H1 (cell line): ENCODE results near the gene TBC1D17. TPM values are rescaled to one million over a fixed set of nuclear protein-coding genes. Genes with fewer than 3 reads are reported as not detected.

Experiments
- CTCF ChIA-PET: fragments of 300-600 bp; sonication (Branson Sonifier 250); formaldehyde crosslinking; loops from one replicate; lab custom pipeline; 2021; ENCODE audit not compliant: partially characterized antibody; lab: Charles Lee
- POLR2A ChIA-PET: fragments of 300-600 bp; sonication (Branson Sonifier 250); formaldehyde crosslinking; loops from one replicate; lab custom pipeline; 2021; ENCODE audit warnings: inconsistent platforms; ENCODE audit not compliant: partially characterized antibody; lab: Charles Lee
- DNase-seq, 2 experiments: peaks; one replicate each; pipeline versions ENCODE4 v3.0.0 to v3.0.0-alpha.2; 2010 to 2022; ENCODE audit warnings: low spot score in 2 of 2, low read depth in 1 of 2, mixed read lengths in 1 of 2
- FAIRE-seq: peaks from 2 replicates; lab custom pipeline; 2011; peaks lifted over from hg19 to GRCh38; lab: Jason Lieb, UNC
- H2AFZ ChIP-seq: 2 replicates; pipeline ENCODE4 v1.8.1; 2012; ENCODE audit warnings: low read length, inconsistent platforms
- H2AK5ac ChIP-seq: 2 replicates; pipeline ENCODE4 v1.6.1; 2013; ENCODE audit warnings: low read depth, low read length
- H2BK120ac ChIP-seq: replicated peaks from 2 replicates; pipeline ENCODE3; 2013; ENCODE audit warnings: low read depth, low read length, inconsistent platforms
- H2BK12ac ChIP-seq: 2 replicates; pipeline ENCODE4 v1.6.1; 2013; ENCODE audit warnings: low read depth, low read length
- H2BK15ac ChIP-seq: 2 replicates; pipeline ENCODE4 v1.6.1; 2013; ENCODE audit warnings: low read length
- H2BK20ac ChIP-seq: 2 replicates; pipeline ENCODE4 v1.6.1; 2013; ENCODE audit warnings: low read length
- H2BK5ac ChIP-seq: 2 replicates; pipeline ENCODE4 v1.6.1; 2013; ENCODE audit warnings: low read depth, low read length
- H3K14ac ChIP-seq: 2 replicates; pipeline ENCODE4 v1.6.1; 2013; ENCODE audit warnings: inconsistent platforms; ENCODE audit not compliant: insufficient read length
- H3K18ac ChIP-seq: 2 replicates; pipeline ENCODE4 v1.6.1; 2013; ENCODE audit warnings: low read length; ENCODE audit errors: extremely low read depth
- H3K23ac ChIP-seq: 2 replicates; pipeline ENCODE4 v1.6.1; 2013; ENCODE audit warnings: inconsistent platforms; ENCODE audit not compliant: insufficient read length
- H3K23me2 ChIP-seq: 2 replicates; pipeline ENCODE4 v1.6.1; 2013; ENCODE audit warnings: low read depth, low read length
- H3K27ac ChIP-seq: 2 replicates; pipeline ENCODE4 v1.6.1; 2011; ENCODE audit warnings: low read depth, low read length, inconsistent platforms
- H3K27me3 ChIP-seq, 4 experiments: replicated peaks in 1 of 4; 1 replicate in 1 of 4; 2 replicates in 3 of 4; pipeline versions ENCODE4 v1.6.1 to v1.8.1; 2011 to 2013; ENCODE audit warnings: low read length in 3 of 4, mild to moderate bottlenecking in 3 of 4, inconsistent platforms in 2 of 4, mixed read lengths in 2 of 4, moderate library complexity in 1 of 4; ENCODE audit not compliant: control insufficient read depth in 3 of 4, insufficient read depth in 3 of 4; ENCODE audit errors: extremely low read depth in 1 of 4
- H3K36me3 ChIP-seq, 4 experiments: 2 replicates each; pipeline versions ENCODE4 v1.6.1 to v1.8.1; 2011 to 2013; ENCODE audit warnings: mild to moderate bottlenecking in 4 of 4, low read length in 3 of 4, moderate library complexity in 2 of 4, control low read depth in 1 of 4, inconsistent platforms in 1 of 4; ENCODE audit not compliant: insufficient read depth in 4 of 4, control insufficient read depth in 2 of 4
- H3K4ac ChIP-seq: replicated peaks from 2 replicates; pipeline ENCODE3; 2013; ENCODE audit warnings: low read length, low read depth, mixed read lengths, inconsistent platforms; ENCODE audit not compliant: insufficient read length
- H3K4me1 ChIP-seq, 4 experiments: replicated peaks in 1 of 4; 1 replicate in 1 of 4; 2 replicates in 3 of 4; pipeline versions ENCODE4 v1.6.1 to v1.8.1; 2011 to 2013; ENCODE audit warnings: low read length in 3 of 4, inconsistent platforms in 2 of 4, mixed read lengths in 1 of 4; ENCODE audit not compliant: insufficient read depth in 4 of 4, control insufficient read depth in 3 of 4
- H3K4me2 ChIP-seq, 2 experiments: 2 replicates each; pipeline versions ENCODE4 v1.6.1 to v1.8.1; 2011 to 2013; ENCODE audit warnings: low read depth in 2 of 2, low read length in 2 of 2, control low read depth in 1 of 2, inconsistent platforms in 1 of 2, mild to moderate bottlenecking in 1 of 2; ENCODE audit not compliant: insufficient read depth in 1 of 2
- H3K4me3 ChIP-seq, 4 experiments: fragments of 200-600, 300-600 bp in 1 of 4; sonication (generic), shearing (Covaris generic), sonication (Bioruptor Twin) in 1 of 4; 2 replicates each; pipeline versions ENCODE4 v1.5.1 to v1.8.1; 2011 to 2016; ENCODE audit warnings: low read length in 4 of 4, low read depth in 3 of 4, control low read depth in 2 of 4, inconsistent platforms in 2 of 4, mild to moderate bottlenecking in 2 of 4, mixed read lengths in 1 of 4, moderate library complexity in 1 of 4; ENCODE audit not compliant: insufficient read depth in 2 of 4; ENCODE audit errors: extremely low read depth in 1 of 4
- H3K56ac ChIP-seq: replicated peaks from 2 replicates; pipeline ENCODE3; 2013; ENCODE audit warnings: low read depth, mild to moderate bottlenecking, mixed read lengths, low read length, inconsistent platforms; ENCODE audit not compliant: insufficient read length
- H3K79me1 ChIP-seq: 2 replicates; pipeline ENCODE4 v1.6.1; 2013; ENCODE audit warnings: low read depth, low read length, control low read depth
- H3K79me2 ChIP-seq, 2 experiments: 2 replicates each; pipeline versions ENCODE4 v1.6.1 to v1.8.1; 2012 to 2013; ENCODE audit warnings: low read length in 2 of 2, mild to moderate bottlenecking in 2 of 2, inconsistent platforms in 1 of 2; ENCODE audit not compliant: insufficient read depth in 2 of 2, control insufficient read depth in 1 of 2
- H3K9ac ChIP-seq, 4 experiments: replicated peaks in 1 of 4; 1 replicate in 1 of 4; 2 replicates in 3 of 4; pipeline versions ENCODE4 v1.6.1 to v1.8.1; 2011 to 2013; ENCODE audit warnings: low read depth in 3 of 4, low read length in 3 of 4, control low read depth in 2 of 4, mild to moderate bottlenecking in 2 of 4, moderate library complexity in 2 of 4, inconsistent platforms in 1 of 4; ENCODE audit errors: extremely low read depth in 1 of 4
- H3K9me3 ChIP-seq, 2 experiments: 2 replicates each; pipeline versions ENCODE4 v1.6.1 to v1.8.1; 2012 to 2013; ENCODE audit warnings: mild to moderate bottlenecking in 2 of 2, moderate library complexity in 2 of 2, control low read depth in 1 of 2, inconsistent platforms in 1 of 2, low read depth in 1 of 2, low read length in 1 of 2, mixed read lengths in 1 of 2; ENCODE audit not compliant: insufficient read depth in 2 of 2
- H4K20me1 ChIP-seq, 2 experiments: replicated peaks in 1 of 2; 2 replicates each; pipeline versions ENCODE3 to v1.8.1; 2011 to 2013; ENCODE audit warnings: inconsistent platforms in 2 of 2, low read length in 2 of 2, mild to moderate bottlenecking in 1 of 2; ENCODE audit not compliant: insufficient read depth in 2 of 2, control insufficient read depth in 1 of 2
- H4K5ac ChIP-seq: 2 replicates; pipeline ENCODE4 v1.6.1; 2013; ENCODE audit warnings: low read length, low read depth, mixed read lengths, inconsistent platforms; ENCODE audit not compliant: insufficient read length
- H4K8ac ChIP-seq: 2 replicates; pipeline ENCODE4 v1.8.0; 2013; ENCODE audit warnings: mild to moderate bottlenecking, moderate library complexity, low read length, inconsistent platforms; ENCODE audit not compliant: insufficient read depth; ENCODE audit errors: extremely low read depth
- H4K91ac ChIP-seq: replicated peaks from 2 replicates; pipeline ENCODE3; 2013; ENCODE audit warnings: low read length, mixed read lengths, inconsistent platforms; ENCODE audit not compliant: insufficient read length
- ASH2L ChIP-seq: fragments of 200-600, 300-600 bp; sonication (generic); IDR thresholded peaks from one replicate; pipeline ENCODE4 v1.7.1; 2017; ENCODE audit warnings: low read length
- ATF2 ChIP-seq: IDR thresholded peaks from 2 replicates; pipeline ENCODE4 v1.6.1; 2012; ENCODE audit warnings: low read length, inconsistent platforms
- CBX5 ChIP-seq: fragments of 300-800, 300-1000 bp; sonication (generic); IDR thresholded peaks from 2 replicates; pipeline ENCODE4 v1.7.1; 2016; ENCODE audit warnings: antibody characterized with exemption, low read length, low read depth
- FOSL1 ChIP-seq: IDR thresholded peaks from 2 replicates; pipeline ENCODE4 v1.6.1; 2011; ENCODE audit warnings: mild to moderate bottlenecking, low read depth, low read length, moderate library complexity; ENCODE audit not compliant: insufficient read depth
- SAP30 ChIP-seq: fragments of 300-600 bp; sonication (generic); IDR thresholded peaks from 2 replicates; pipeline ENCODE4 v1.7.1; 2012; ENCODE audit warnings: low read length, moderate library complexity, mild to moderate bottlenecking, inconsistent platforms; ENCODE audit not compliant: insufficient read depth, insufficient replicate concordance
- SP2 ChIP-seq: IDR thresholded peaks from 2 replicates; pipeline ENCODE4 v1.6.1; 2012; ENCODE audit warnings: mild to moderate bottlenecking, low read length, inconsistent platforms
- SP4 ChIP-seq: IDR thresholded peaks from 2 replicates; pipeline ENCODE4 v1.6.1; 2012; ENCODE audit warnings: low read length, inconsistent platforms
- ZNF274 ChIP-seq: IDR thresholded peaks from 2 replicates; pipeline ENCODE4 v1.7.0; 2012; ENCODE audit warnings: low read length, borderline replicate concordance; ENCODE audit errors: extremely low read depth
- WGBS, 2 experiments: shearing (Covaris generic) in 1 of 2; methylation state at CpG; one replicate each; pipeline versions ENCODE4 v1.1.6 to v1.1.7; 2013 to 2015; ENCODE audit warnings: low lambda C conversion rate in 2 of 2, mixed read lengths in 2 of 2, inconsistent platforms in 1 of 2, low coverage in 1 of 2, missing lambda C conversion rate in 1 of 2; ENCODE audit not compliant: insufficient replicate concordance in 2 of 2, insufficient coverage in 1 of 2, insufficient read length in 1 of 2; ENCODE audit errors: extremely low coverage in 1 of 2, missing lambda C conversion rate in 1 of 2; 5-methylcytosine and 5-hydroxymethylcytosine counted together
- polyA plus RNA-seq, 7 experiments: library from polyadenylated mRNA; depleted of rRNA in 3 of 7; stranded (reverse) in 5 of 7; unstranded in 2 of 7; fragments of >200 nt in 5 of 7; fragments of 200-250 nt in 2 of 7; gene quantifications; 1 replicate in 5 of 7; 2 replicates in 1 of 7; 4 replicates in 1 of 7; pipeline versions ENCODE4 v1.2.1 to v1.2.3, GENCODE V29; 2011 to 2013; ENCODE audit warnings: missing spikeins in 2 of 7, mixed read lengths in 2 of 7
- total RNA-seq: library from RNA; stranded (reverse); fragmentation: NEBNext Ultra II Directional; extraction: Animal tissue kit (Norgen Biotek cat#: 25700); gene quantifications from 2 replicates; pipeline ENCODE4 v1.2.1, GENCODE V29; 2021
- TF ChIP-seq, protein P1 (sequence below), 3 experiments: IDR thresholded peaks; 1 replicate in 2 of 3; 2 replicates in 1 of 3; pipeline versions ENCODE4 v1.5.1 to v1.6.1; 2011; ENCODE audit warnings: low read length in 3 of 3, mild to moderate bottlenecking in 3 of 3, inconsistent platforms in 2 of 3, low read depth in 1 of 3, moderate library complexity in 1 of 3; ENCODE audit not compliant: insufficient read depth in 1 of 3; ENCODE audit errors: control extremely low read depth in 1 of 3

Gene TBC1D17
- total and polyA plus RNA-seq, 2 of the 8 experiments (the other 6 are each of a cell fraction or from before 2014, with no cell fraction given): 30.3 to 44.9 TPM

DNA sequence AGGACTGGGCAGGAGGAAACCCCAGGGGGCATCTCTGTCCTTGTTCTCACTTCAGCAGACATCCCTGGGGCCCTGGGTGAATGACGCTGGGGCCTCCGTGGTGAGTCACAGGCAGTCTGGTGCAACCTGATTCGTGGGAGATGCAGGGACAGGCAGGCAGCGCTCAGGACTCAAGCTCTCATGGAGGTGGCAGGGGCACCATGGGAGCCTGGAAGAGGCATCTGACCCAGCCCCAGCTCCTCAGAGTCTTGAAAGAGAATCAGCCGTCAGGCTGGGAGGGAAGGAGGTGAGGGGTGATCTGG is 40.5 kb upstream of the TBC1D17 start:
- Histone ChIP-seq H4K91ac (no peak overlapping the region), H3K56ac (no peak overlapping the region), H3K79me1 (no peaks in the 10 kb centered on the region), H4K5ac (no peak overlapping the region), H3K9ac (no peak overlapping the region), H2BK15ac (no peak overlapping the region), H3K4ac (no peak overlapping the region), H2BK20ac (no peak overlapping the region), H2AFZ (no peak overlapping the region), H3K27ac (no peak overlapping the region), H3K79me2 (no peaks in the 10 kb centered on the region), H3K18ac (no peak overlapping the region), H2BK120ac (no peak overlapping the region), H3K27me3 (no peaks in the 10 kb centered on the region), H2AK5ac (no peak overlapping the region), H3K23me2 (no peaks in the 10 kb centered on the region), H4K8ac (no peak overlapping the region), H3K23ac (no peak overlapping the region), H2BK5ac (no peak overlapping the region), H3K4me1 (no peaks in the 10 kb centered on the region), H3K4me2 (no peak overlapping the region), H3K4me3 (no peak overlapping the region), H3K9me3 (no peaks in the 10 kb centered on the region), H3K14ac (no peak overlapping the region), H4K20me1 (peaks cover 1 to 5% of the 10 kb centered on the region in 2 experiments), H3K36me3 (peaks cover 11 to 38% (median 28%) of the 10 kb centered on the region in 4 experiments; a peak in 6 of 8 replicates), H2BK12ac (no peak overlapping the region)
- DNase-seq: no peak
- ChIA-PET CTCF (interaction anchor here (0.9 to 1.0 kb wide), 3 partner anchors 8 to 153 kb away, joined by 3 to 4 read pairs (median 3); no protein-coding TSS in a partner anchor), POLR2A (interaction anchor here (0.9 to 2.3 kb wide), 7 partner anchors 9 to 24 kb away, joined by 3 to 7 read pairs (median 4); no protein-coding TSS in a partner anchor)
- FAIRE-seq: no peak
- WGBS, 2 experiments: 86% methylated on average over 5 of the region's 5 CpGs; no CpG with 5 or more reads in 1 of the 2 experiments
- TF ChIP-seq ASH2L: no peak
- TF ChIP-seq ATF2: no peak
- TF ChIP-seq, protein P1, sequence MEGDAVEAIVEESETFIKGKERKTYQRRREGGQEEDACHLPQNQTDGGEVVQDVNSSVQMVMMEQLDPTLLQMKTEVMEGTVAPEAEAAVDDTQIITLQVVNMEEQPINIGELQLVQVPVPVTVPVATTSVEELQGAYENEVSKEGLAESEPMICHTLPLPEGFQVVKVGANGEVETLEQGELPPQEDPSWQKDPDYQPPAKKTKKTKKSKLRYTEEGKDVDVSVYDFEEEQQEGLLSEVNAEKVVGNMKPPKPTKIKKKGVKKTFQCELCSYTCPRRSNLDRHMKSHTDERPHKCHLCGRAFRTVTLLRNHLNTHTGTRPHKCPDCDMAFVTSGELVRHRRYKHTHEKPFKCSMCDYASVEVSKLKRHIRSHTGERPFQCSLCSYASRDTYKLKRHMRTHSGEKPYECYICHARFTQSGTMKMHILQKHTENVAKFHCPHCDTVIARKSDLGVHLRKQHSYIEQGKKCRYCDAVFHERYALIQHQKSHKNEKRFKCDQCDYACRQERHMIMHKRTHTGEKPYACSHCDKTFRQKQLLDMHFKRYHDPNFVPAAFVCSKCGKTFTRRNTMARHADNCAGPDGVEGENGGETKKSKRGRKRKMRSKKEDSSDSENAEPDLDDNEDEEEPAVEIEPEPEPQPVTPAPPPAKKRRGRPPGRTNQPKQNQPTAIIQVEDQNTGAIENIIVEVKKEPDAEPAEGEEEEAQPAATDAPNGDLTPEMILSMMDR (IDR thresholded peaks at IDR 0.05; ENCODE audit: control extremely low read depth in 1 of 3, insufficient read depth in 1 of 3, low read depth in 1 of 3, low read length in 3 of 3): no peak
- TF ChIP-seq SAP30: no peak
- no peak for TF ChIP-seq ZNF274
- no peak for TF ChIP-seq FOSL1
- no peak for TF ChIP-seq SP2
- no peak for TF ChIP-seq CBX5
- TF ChIP-seq SP4: no peak
